Breast epithelium (tissue), 4 donors: Measurements from ENCODE around the gene ANAPC2. TPM values are rescaled to one million over a fixed set of nuclear protein-coding genes. Genes with fewer than 3 reads are reported as not detected.
A peak's percentile ranks its signal among the peaks of the same experiment; 100 is the strongest.

ENCODE experiments used
- DNase-seq, 2 donors: peaks; one replicate each; pipeline ENCODE4 v3.0.0-alpha.2; 2019; ENCODE audit warnings: low spot score in 2 of 2
- H3K27ac ChIP-seq, 2 donors: fragments of 200-600 bp; sonication (generic) in 1 of 2; one replicate each; pipeline ENCODE4 v1.5.1; 2016 to 2019; ENCODE audit warnings: mild to moderate bottlenecking in 1 of 2
- H3K27me3 ChIP-seq, 2 donors: fragments of 200-600 bp; sonication (generic) in 1 of 2; one replicate each; pipeline versions ENCODE4 v1.5.1 to v1.6.0; 2017 to 2019; ENCODE audit warnings: control low read depth in 1 of 2, mild to moderate bottlenecking in 1 of 2
- H3K36me3 ChIP-seq: fragments of 200-600 bp; one replicate; pipeline ENCODE4 v1.5.1; 2019
- H3K4me1 ChIP-seq, 2 donors: fragments of 200-600 bp; sonication (generic); one replicate each; pipeline ENCODE4 v1.5.1; 2016 to 2019; ENCODE audit warnings: control low read depth in 1 of 2
- H3K4me3 ChIP-seq, 3 donors: fragments of 200-600 bp; sonication (generic); 1 replicate in 2 of 3; 2 replicates in 1 of 3; pipeline ENCODE4 v1.5.1; 2016 to 2019; ENCODE audit warnings: mild to moderate bottlenecking in 3 of 3, moderate library complexity in 2 of 3
- H3K9me3 ChIP-seq, 2 donors: fragments of 200-600 bp; sonication (generic) in 1 of 2; one replicate each; pipeline ENCODE4 v1.5.1; 2016 to 2019; ENCODE audit warnings: control low read depth in 1 of 2
- POLR2A ChIP-seq: fragments of 450-650 bp; IDR thresholded peaks from one replicate; pipeline ENCODE4 v1.6.1; 2016; ENCODE audit warnings: antibody characterized with exemption, mild to moderate bottlenecking, moderate library complexity
- POLR2AphosphoS5 ChIP-seq, 3 donors: sonication (generic); formaldehyde crosslinking; IDR thresholded peaks; one replicate each; pipeline ENCODE4 v1.6.1; 2017; ENCODE audit warnings: antibody characterized with exemption in 3 of 3
- intact Hi-C: fragments of 100-400 bp; cut with DNase I; formaldehyde crosslinking; loops from one replicate; pipeline ENCODE4 v1.15.1; 2023; ENCODE audit warnings: low total_unique reads
- total RNA-seq, 3 donors: library from RNA; depleted of rRNA; stranded (reverse); fragments of >200 nt; gene quantifications; one replicate each; pipeline ENCODE4 v1.1.0, GENCODE V29; 2016
- TF ChIP-seq, protein P1 (sequence below), 3 donors: fragments of 450-650 bp; IDR thresholded peaks; one replicate each; pipeline ENCODE4 v1.5.1; 2016 to 2017; ENCODE audit warnings: antibody characterized with exemption in 3 of 3, mild to moderate bottlenecking in 3 of 3, moderate library complexity in 3 of 3

The ANAPC2 gene
- total RNA-seq, 3 donors from 2014 or later = 32.0 to 35.7 (median 32.9) TPM

DNA sequence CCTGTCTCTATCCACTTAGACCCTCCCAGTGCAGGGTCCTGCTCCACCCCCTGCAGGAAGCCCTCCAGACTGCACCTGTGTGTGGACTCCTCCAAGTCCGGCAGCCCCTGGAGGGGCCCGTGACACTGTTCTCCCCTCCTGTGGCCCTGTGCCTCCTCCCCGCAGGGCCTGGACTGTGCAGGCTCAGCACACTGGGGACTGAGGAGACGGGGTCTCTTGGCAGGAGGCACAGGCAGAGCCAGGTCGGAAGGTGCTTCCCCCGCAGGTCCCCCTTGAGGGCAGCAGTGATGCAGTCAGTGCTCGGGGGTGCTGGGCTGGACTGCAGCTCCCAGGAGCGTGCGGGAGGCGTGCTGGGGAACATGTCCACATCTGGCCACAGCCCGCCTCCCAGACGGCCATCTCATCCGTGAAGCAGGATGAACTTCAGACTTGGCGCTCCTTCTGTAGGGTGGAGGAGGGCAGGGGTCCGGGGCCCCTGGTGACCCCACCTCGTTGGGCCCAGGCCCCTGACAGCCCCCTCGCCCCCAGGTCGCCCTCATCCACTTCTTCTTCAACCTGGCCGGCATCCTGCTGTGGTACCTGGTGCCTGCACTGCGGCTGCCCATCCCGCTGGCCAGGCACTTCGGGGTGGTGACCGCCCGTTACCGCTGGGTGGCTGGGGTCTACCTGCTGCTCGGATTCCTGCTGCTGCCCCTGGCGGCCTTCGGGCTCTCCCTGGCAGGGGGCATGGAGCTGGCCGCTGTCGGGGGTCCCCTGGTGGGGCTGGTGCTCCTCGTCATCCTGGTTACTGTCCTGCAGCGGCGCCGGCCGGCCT is 47.3 kb upstream of the ANAPC2 start:
- Histone ChIP-seq H3K4me1 (peaks cover 0 to 21% of the 10 kb centered on the region in 2 donors), H3K4me3 (peak overlapping the region in 1 of 3 donors; percentile 46), H3K9me3 (no peaks in the 10 kb centered on the region), H3K27ac (no peak overlapping the region), H3K27me3 (peaks cover 23 to 54% of the 10 kb centered on the region in 2 donors), H3K36me3 (no peaks in the 10 kb centered on the region)
- TF ChIP-seq POLR2A (no peak), POLR2AphosphoS5 (IDR thresholded peaks at IDR 0.05) (no peak)
- TF ChIP-seq, protein P1, sequence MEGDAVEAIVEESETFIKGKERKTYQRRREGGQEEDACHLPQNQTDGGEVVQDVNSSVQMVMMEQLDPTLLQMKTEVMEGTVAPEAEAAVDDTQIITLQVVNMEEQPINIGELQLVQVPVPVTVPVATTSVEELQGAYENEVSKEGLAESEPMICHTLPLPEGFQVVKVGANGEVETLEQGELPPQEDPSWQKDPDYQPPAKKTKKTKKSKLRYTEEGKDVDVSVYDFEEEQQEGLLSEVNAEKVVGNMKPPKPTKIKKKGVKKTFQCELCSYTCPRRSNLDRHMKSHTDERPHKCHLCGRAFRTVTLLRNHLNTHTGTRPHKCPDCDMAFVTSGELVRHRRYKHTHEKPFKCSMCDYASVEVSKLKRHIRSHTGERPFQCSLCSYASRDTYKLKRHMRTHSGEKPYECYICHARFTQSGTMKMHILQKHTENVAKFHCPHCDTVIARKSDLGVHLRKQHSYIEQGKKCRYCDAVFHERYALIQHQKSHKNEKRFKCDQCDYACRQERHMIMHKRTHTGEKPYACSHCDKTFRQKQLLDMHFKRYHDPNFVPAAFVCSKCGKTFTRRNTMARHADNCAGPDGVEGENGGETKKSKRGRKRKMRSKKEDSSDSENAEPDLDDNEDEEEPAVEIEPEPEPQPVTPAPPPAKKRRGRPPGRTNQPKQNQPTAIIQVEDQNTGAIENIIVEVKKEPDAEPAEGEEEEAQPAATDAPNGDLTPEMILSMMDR (IDR thresholded peaks at IDR 0.05) = no peak
- no peak for DNase-seq
- intact Hi-C loops = loop anchor here (10.0 kb wide), 1 partner anchor 121 kb away; the partner anchor contains the start of gene DPP7

DNA sequence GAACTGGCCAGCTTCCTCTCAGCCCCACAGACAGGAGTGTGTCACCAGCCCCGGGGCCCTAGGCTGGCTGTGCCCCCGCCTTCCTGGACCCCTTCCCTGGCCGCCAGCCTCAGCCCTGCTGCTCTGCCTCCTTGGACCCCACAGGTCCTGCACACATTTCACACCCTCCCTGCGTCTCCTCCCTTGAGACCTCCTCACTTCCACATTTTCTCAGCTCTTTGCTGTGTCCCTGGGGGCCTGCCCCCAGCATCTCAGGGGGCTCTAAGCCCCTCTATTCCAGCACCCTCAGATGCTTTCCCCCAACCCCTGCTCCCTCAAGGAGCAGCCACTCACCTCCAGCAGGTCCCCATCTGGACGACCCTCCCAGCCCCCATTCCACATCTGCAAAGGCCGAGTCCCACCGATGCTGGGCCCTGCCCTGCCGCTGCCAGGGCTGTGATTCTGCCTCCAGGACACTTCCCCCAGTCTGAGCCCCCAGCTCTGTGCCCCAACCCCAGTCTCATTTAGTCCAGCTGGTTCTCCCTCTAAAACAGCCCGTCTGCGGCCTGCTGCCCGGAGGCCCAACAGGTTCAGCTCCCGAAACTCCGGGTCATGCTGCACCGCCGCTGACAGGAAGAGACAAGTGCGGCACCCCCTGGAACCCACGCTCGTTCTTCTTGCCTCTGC is 46.5 kb upstream of the ANAPC2 start:
- no peaks in the 10 kb centered on the region for H3K9me3 ChIP-seq
- no peak overlapping the region for H3K4me3 ChIP-seq
- H3K36me3 ChIP-seq = no peaks in the 10 kb centered on the region
- peaks cover 0 to 21% of the 10 kb centered on the region in 2 donors for H3K4me1 ChIP-seq
- DNase-seq = no peak
- no peak for TF ChIP-seq POLR2A
- TF ChIP-seq POLR2AphosphoS5 (IDR thresholded peaks at IDR 0.05) = no peak
- TF ChIP-seq, protein P1 (IDR thresholded peaks at IDR 0.05) = no peak
- H3K27ac ChIP-seq = no peak overlapping the region
- H3K27me3 ChIP-seq = peaks cover 25 to 61% of the 10 kb centered on the region in 2 donors
- intact Hi-C loops = loop anchor here (10.0 kb wide), 1 partner anchor 120 kb away; the partner anchor contains the start of gene DPP7

DNA sequence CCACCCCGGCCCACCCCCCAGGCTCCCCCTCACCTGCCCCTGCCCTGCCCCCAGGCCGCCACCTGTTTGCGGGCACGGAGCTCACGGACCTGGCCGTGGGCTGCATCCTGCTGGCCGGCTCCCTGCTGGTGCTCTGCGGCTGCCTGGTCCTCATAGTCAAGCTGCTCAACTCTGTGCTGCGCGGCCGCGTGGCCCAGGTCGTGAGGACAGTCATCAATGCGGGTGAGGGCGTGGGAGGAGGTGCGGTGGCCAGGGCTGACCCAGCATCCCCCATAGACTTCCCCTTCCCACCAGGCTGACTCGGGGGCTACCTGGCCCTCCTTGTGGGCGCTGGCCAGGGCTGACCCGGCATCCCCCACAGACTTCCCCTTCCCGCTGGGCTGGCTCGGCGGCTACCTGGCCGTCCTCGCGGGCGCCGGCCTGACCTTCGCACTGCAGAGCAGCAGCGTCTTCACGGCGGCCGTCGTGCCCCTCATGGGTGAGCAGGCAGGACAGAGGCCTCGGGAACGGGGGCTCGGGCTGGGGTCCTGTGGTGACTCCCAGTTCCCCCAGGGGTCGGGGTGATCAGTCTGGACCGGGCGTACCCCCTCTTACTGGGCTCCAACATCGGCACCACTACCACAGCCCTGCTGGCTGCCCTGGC is 45.8 kb upstream of the ANAPC2 start:
- no peaks in the 10 kb centered on the region for H3K36me3 ChIP-seq
- no peaks in the 10 kb centered on the region for H3K9me3 ChIP-seq
- H3K27ac ChIP-seq = no peak overlapping the region
- TF ChIP-seq POLR2AphosphoS5 (IDR thresholded peaks at IDR 0.05) (no peak), POLR2A (no peak)
- TF ChIP-seq, protein P1 (IDR thresholded peaks at IDR 0.05) = no peak
- peaks cover 27 to 68% of the 10 kb centered on the region in 2 donors for H3K27me3 ChIP-seq
- peaks cover 0 to 21% of the 10 kb centered on the region in 2 donors for H3K4me1 ChIP-seq
- intact Hi-C loops = loop anchor here (10.0 kb wide), 1 partner anchor 119 kb away; the partner anchor contains the start of gene DPP7
- no peak for DNase-seq
- H3K4me3 ChIP-seq = no peak overlapping the region

DNA sequence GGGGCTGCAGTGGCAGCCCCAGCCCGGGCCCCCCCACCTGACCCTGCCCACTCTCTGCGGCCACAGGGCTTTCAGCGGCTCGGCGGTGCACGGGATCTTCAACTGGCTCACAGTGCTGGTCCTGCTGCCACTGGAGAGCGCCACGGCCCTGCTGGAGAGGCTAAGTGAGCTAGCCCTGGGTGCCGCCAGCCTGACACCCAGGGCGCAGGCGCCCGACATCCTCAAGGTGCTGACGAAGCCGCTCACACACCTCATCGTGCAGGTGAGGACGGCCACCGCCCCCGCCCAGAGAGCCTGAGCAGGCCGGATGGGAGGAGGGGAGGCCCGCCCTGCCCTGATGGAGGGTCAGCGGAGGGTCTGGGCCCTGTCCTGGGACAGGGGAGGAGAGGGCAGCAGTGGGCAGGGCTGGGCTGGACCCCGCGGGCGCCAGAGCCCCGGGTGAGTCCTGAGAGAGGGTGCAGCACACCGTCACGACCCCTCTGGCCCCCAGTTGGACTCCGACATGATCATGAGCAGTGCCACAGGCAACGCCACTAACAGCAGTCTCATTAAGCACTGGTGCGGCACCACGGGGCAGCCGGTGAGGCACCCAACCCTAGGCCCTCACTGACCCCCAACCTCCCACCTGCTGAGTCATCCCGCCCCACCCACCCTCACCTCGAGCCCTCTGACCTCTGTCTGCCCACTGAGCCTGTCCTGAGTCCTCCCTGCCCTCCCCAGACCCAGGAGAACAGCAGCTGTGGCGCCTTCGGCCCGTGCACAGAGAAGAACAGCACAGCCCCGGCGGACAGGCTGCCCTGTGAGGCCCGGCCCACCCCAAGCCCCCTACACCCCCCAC is 45.0 kb upstream of the ANAPC2 start:
- no peak overlapping the region for H3K4me3 ChIP-seq
- H3K4me1 ChIP-seq = peaks cover 0 to 21% of the 10 kb centered on the region in 2 donors
- no peak overlapping the region for H3K27ac ChIP-seq
- no peaks in the 10 kb centered on the region for H3K9me3 ChIP-seq
- intact Hi-C loops = loop anchor here (10.0 kb wide), 1 partner anchor 119 kb away; the partner anchor contains the start of gene DPP7
- H3K27me3 ChIP-seq = peaks cover 27 to 76% of the 10 kb centered on the region in 2 donors
- TF ChIP-seq, protein P1 (IDR thresholded peaks at IDR 0.05) = no peak
- TF ChIP-seq POLR2AphosphoS5 (IDR thresholded peaks at IDR 0.05) (no peak), POLR2A (no peak)
- DNase-seq = no peak
- H3K36me3 ChIP-seq = no peaks in the 10 kb centered on the region
